ENCODE data around the gene COL26A1. TPM values are rescaled to one million over a fixed set of nuclear protein-coding genes. Genes with fewer than 3 reads are reported as not detected.

The COL26A1 gene
- total RNA-seq, 1 experiment from 2014 or later: 42.6 TPM

DNA sequence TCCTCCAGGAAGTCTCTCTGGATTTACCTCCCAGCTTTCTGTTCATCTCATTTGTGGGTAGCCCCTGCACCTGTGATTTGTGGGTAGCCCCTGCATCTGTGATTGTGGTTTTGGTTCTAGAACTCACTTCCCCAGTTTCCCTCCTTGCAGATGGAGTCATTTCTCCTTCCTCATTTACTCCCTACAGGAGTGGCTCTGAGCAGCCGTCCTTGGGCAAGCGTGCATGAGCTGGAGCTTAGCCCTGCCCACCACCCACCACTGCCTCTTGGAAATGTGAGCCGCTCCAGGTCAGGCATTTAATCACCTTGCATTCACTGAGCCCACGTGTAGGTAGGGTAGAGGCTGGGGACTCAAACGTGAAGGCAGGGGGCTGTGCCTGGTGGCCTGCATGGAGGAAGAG is 8.2 kb downstream of the COL26A1 start:
- Histone ChIP-seq H3K18ac (ENCODE audit: insufficient read length, low read depth, low read length) (peak overlapping the region; percentile 7), H2BK20ac (ENCODE audit: low read depth, low read length, poor library complexity, severe bottlenecking) (no peak overlapping the region), H3K79me2 (ENCODE audit: insufficient read depth, low read length) (peaks cover 2% of the 10 kb centered on the region; the same call in 1 of the 2 replicates), H3K56ac (ENCODE audit: insufficient read length, low read depth, low read length) (no peak overlapping the region), H3K4ac (ENCODE audit: low read depth, low read length) (no peak overlapping the region), H3K23ac (ENCODE audit: insufficient read length, low read depth, low read length) (no peak overlapping the region), H4K5ac (ENCODE audit: insufficient read length, low read depth, low read length) (no peak overlapping the region), H3K4me1 (ENCODE audit: insufficient read depth, low read length) (no peaks in the 10 kb centered on the region; the same call in 1 of the 2 replicates), H3K23me2 (ENCODE audit: insufficient read length, low read depth, low read length, poor library complexity, severe bottlenecking) (no peaks in the 10 kb centered on the region), H2BK5ac (ENCODE audit: insufficient read length, low read length) (no peak overlapping the region), H3K4me2 (ENCODE audit: insufficient read depth, insufficient read length, low read length) (no peak overlapping the region), H2BK12ac (ENCODE audit: insufficient read length, low read depth, low read length) (no peak overlapping the region), H3K9ac (ENCODE audit: extremely low read depth, insufficient read length, low read length) (no peak overlapping the region), H3K27ac (ENCODE audit: insufficient read length, low read depth, low read length) (no peak overlapping the region), H3T11ph (ENCODE audit: low read length) (no peak overlapping the region), H3K14ac (ENCODE audit: insufficient read depth, low read length) (no peak overlapping the region), H3K27me3 (ENCODE audit: insufficient read depth, low read length) (no peaks in the 10 kb centered on the region), H2AK5ac (ENCODE audit: insufficient read length, low read length) (no peak overlapping the region), H4K8ac (replicated peaks; ENCODE audit: insufficient read length, low read depth, low read length) (no peak overlapping the region), H4K20me1 (ENCODE audit: control insufficient read depth, insufficient read depth, insufficient read length) (no peaks in the 10 kb centered on the region), H2BK120ac (ENCODE audit: low read depth, low read length, poor library complexity, severe bottlenecking) (no peak overlapping the region), H2BK15ac (ENCODE audit: low read depth, low read length) (no peak overlapping the region), H3K79me1 (ENCODE audit: insufficient read depth, low read depth, low read length, poor library complexity, severe bottlenecking) (peaks cover 9% of the 10 kb centered on the region), H4K91ac (ENCODE audit: insufficient read length, low read depth, low read length) (no peak overlapping the region), H2AFZ (ENCODE audit: low read length) (no peak overlapping the region), H3K9me3 (ENCODE audit: control insufficient read depth, low read depth, low read length) (no peaks in the 10 kb centered on the region)
- Mint-ChIP-seq H3K27me3 (ENCODE audit: low read depth) (no peaks in the 10 kb centered on the region), H3K9me3 (peaks cover 0 to 5% of the 10 kb centered on the region in 2 experiments; a peak in 4 of 5 replicates), H3K4me1 (peaks cover 19 to 20% of the 10 kb centered on the region in 2 experiments), H3K4me3 (no peak overlapping the region), H3K36me3 (ENCODE audit: insufficient read depth in 1 of 3, low read depth in 3 of 3) (peaks cover 6 to 41% (median 29%) of the 10 kb centered on the region in 3 experiments), H3K27ac (peak overlapping the region; percentile 68 to 83 (median 73); a peak in 6 of 7 replicates)
- no CpG with 5 or more reads among the region's 5 CpGs for WGBS (ENCODE audit: extremely low coverage, insufficient read length, low lambda C conversion rate)
- DNase-seq: no peak
- TF ChIP-seq CTCF (conservative IDR thresholded peaks at IDR 0.05): no peak
